Stimulated activated CD4-positive, alpha-beta T cell treated with anti-CD3 and anti-CD28 coated beads, TNF-alpha, amount 100 ng/mL, for 4 hours (primary cell): ENCODE measurements around the gene CTLA4.

ENCODE experiments used
- DNase-seq, 3 experiments: peaks; one replicate each; pipeline ENCODE4 v3.0.0-alpha.2; 2020; ENCODE audit warnings: low read depth in 3 of 3

Gene CTLA4

GRCh38 chr2:203867561-203868200, at the start of gene CTLA4:
TSS of gene CTLA4 (plus strand) at chr2:203867771. CDS start at chr2:203867943, 172 bp downstream.
- no peak for DNase-seq

GRCh38 chr2:203818656-203819055, 48.9 kb upstream of the CTLA4 start:
- DNase-seq = no peak

GRCh38 chr2:203819434-203820133, 48.0 kb upstream of the CTLA4 start:
- no peak for DNase-seq

- no peak for DNase-seq
Measured at GRCh38 chr2:203820969-203821368, 46.6 kb upstream of the CTLA4 start.

- no peak for DNase-seq
Measured at GRCh38 chr2:203822240-203822639, 45.3 kb upstream of the CTLA4 start.

- no peak for DNase-seq
Measured at GRCh38 chr2:203823173-203823572, 44.4 kb upstream of the CTLA4 start.

GRCh38 chr2:203824057-203824456, 43.5 kb upstream of the CTLA4 start:
- no peak for DNase-seq

- DNase-seq = no peak
Measured at GRCh38 chr2:203824603-203825002, 43.0 kb upstream of the CTLA4 start.

GRCh38 chr2:203826704-203827103, 40.9 kb upstream of the CTLA4 start:
- DNase-seq = no peak

- DNase-seq = no peak
Measured at GRCh38 chr2:203830304-203831055, 37.1 kb upstream of the CTLA4 start.

GRCh38 chr2:203835420-203835819, 32.2 kb upstream of the CTLA4 start:
- DNase-seq = no peak

- no peak for DNase-seq
Measured at GRCh38 chr2:203835892-203836800, 31.4 kb upstream of the CTLA4 start.

GRCh38 chr2:203840655-203841205, 26.8 kb upstream of the CTLA4 start:
- no peak for DNase-seq

- DNase-seq = no peak
Measured at GRCh38 chr2:203841654-203842053, 25.9 kb upstream of the CTLA4 start.

- no peak for DNase-seq
Measured at GRCh38 chr2:203842373-203842772, 25.2 kb upstream of the CTLA4 start.

GRCh38 chr2:203846490-203847105, 21.0 kb upstream of the CTLA4 start:
- DNase-seq = no peak

GRCh38 chr2:203849010-203849409, 18.6 kb upstream of the CTLA4 start:
- no peak for DNase-seq

GRCh38 chr2:203852760-203853159, 14.8 kb upstream of the CTLA4 start:
- DNase-seq = no peak

GRCh38 chr2:203853271-203853670, 14.3 kb upstream of the CTLA4 start:
- DNase-seq = no peak

- no peak for DNase-seq
Measured at GRCh38 chr2:203853722-203854121, 13.8 kb upstream of the CTLA4 start.

GRCh38 chr2:203855274-203855673, 12.3 kb upstream of the CTLA4 start:
- no peak for DNase-seq
